Naive B cell (primary cell): Measurements from ENCODE around the gene PLD2. TPM values are rescaled to one million over a fixed set of nuclear protein-coding genes. Genes with fewer than 3 reads are reported as not detected.

Experiments
- ATAC-seq, 2 donors: fragments of 150-1000 bp; cut with Tn5 transposase; 2 replicates each; pipeline ENCODE4 v1.10.0; 2021; ENCODE audit warnings: low read depth in 2 of 2, mild to moderate bottlenecking in 2 of 2, moderate library complexity in 2 of 2
- DNase-seq: peaks from one replicate; pipeline ENCODE4 v3.0.0; 2022
- H3K27ac Mint-ChIP-seq, 6 donors: one replicate each; pipeline ENCODE4 v1.8.0; 2020 to 2022; ENCODE audit warnings: mild to moderate bottlenecking in 6 of 6, mixed read lengths in 6 of 6, moderate library complexity in 5 of 6, inconsistent platforms in 2 of 6
- H3K27me3 Mint-ChIP-seq, 3 donors: one replicate each; pipeline ENCODE4 v1.8.0; 2021 to 2022; ENCODE audit warnings: mixed read lengths in 3 of 3, mild to moderate bottlenecking in 1 of 3
- H3K36me3 Mint-ChIP-seq, 2 donors: one replicate each; pipeline ENCODE4 v1.8.0; 2020 to 2022; ENCODE audit warnings: mixed read lengths in 2 of 2, inconsistent platforms in 1 of 2, mild to moderate bottlenecking in 1 of 2
- H3K4me1 Mint-ChIP-seq, 3 donors: one replicate each; pipeline ENCODE4 v1.8.0; 2020 to 2022; ENCODE audit warnings: mixed read lengths in 3 of 3, inconsistent platforms in 1 of 3, mild to moderate bottlenecking in 1 of 3, moderate library complexity in 1 of 3
- H3K4me3 Mint-ChIP-seq, 8 donors: one replicate each; pipeline ENCODE4 v1.8.0; 2020 to 2022; ENCODE audit warnings: mild to moderate bottlenecking in 8 of 8, mixed read lengths in 8 of 8, moderate library complexity in 8 of 8, inconsistent platforms in 2 of 8
- H3K9me3 Mint-ChIP-seq, 7 donors: one replicate each; pipeline ENCODE4 v1.8.0; 2020 to 2022; ENCODE audit warnings: mixed read lengths in 7 of 7, mild to moderate bottlenecking in 5 of 7, inconsistent platforms in 2 of 7, moderate library complexity in 1 of 7
- polyA plus RNA-seq, 6 donors: library from polyadenylated mRNA; unstranded; fragments of 300-500 nt; fragmentation: Illumina TruSeq; gene quantifications; one replicate each; pipeline ENCODE4 v1.2.3, GENCODE V29; 2021; ENCODE audit warnings: low read depth in 6 of 6

Gene PLD2, protein sequence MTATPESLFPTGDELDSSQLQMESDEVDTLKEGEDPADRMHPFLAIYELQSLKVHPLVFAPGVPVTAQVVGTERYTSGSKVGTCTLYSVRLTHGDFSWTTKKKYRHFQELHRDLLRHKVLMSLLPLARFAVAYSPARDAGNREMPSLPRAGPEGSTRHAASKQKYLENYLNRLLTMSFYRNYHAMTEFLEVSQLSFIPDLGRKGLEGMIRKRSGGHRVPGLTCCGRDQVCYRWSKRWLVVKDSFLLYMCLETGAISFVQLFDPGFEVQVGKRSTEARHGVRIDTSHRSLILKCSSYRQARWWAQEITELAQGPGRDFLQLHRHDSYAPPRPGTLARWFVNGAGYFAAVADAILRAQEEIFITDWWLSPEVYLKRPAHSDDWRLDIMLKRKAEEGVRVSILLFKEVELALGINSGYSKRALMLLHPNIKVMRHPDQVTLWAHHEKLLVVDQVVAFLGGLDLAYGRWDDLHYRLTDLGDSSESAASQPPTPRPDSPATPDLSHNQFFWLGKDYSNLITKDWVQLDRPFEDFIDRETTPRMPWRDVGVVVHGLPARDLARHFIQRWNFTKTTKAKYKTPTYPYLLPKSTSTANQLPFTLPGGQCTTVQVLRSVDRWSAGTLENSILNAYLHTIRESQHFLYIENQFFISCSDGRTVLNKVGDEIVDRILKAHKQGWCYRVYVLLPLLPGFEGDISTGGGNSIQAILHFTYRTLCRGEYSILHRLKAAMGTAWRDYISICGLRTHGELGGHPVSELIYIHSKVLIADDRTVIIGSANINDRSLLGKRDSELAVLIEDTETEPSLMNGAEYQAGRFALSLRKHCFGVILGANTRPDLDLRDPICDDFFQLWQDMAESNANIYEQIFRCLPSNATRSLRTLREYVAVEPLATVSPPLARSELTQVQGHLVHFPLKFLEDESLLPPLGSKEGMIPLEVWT
- polyA plus RNA-seq, result 1 to 10 TPM in 5 of 6 donors, under 1 TPM in 1; 0.54 to 4.6 (median 3.7) TPM

DNA sequence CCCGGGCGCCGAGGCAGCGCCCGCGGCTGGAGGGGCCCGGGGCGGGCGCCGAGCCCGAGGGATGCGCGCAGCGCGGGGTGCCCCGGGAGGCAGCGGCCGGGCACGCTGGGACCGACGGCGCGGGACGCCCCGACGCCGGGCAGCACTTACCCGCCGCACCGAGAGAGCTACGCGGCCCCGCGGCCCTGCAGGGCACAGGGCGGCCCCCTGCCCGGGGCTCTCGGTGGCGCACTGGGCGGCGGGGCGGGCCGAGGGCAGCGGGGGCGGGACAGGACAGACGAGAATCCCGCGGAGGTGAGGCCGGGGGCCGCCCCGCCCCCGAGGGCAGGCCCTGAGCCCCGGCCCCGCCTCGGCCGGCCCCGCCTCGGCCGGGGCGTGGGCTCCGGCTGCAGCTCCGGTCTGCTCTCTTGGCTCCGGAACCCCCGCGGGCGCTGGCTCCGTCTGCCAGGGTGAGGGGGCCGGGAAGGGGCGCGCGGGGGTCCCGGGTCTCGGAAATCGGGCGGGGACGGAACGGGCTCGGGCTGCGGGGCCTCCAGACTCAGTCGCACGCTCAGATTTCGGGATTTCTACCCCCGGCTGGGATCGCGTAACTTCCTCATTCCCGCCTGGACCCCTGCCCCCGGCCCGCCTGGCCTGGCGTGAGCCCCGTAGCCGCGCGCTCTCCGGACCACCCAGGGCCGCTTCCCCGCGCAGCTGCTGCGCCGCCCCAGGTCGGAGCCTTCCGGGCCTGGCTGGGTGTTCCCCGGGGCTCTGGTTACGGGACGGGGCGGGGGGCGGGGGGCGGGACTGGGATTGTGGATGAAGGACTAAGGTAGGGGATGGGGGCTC lies at the start of gene PLD2:
Gene PLD2 (plus strand): TSS at position 376 of the 828 bp plus-strand sequence. CDS start 621 bp downstream, outside the sequence.
- no peaks in the 10 kb centered on the region for H3K27me3 Mint-ChIP-seq
- peak within 1 kb of the TSS in 4 of 6 donors; percentile 34 to 69 (median 55) for H3K27ac Mint-ChIP-seq
- H3K4me1 Mint-ChIP-seq, result peaks cover 19 to 23% (median 21%) of the 10 kb centered on the region in 3 donors
- H3K9me3 Mint-ChIP-seq, result no peaks in the 10 kb centered on the region
- H3K36me3 Mint-ChIP-seq, result peaks cover 5 to 7% of the 10 kb centered on the region in 2 donors
- DNase-seq (peak; percentile 87), ATAC-seq (peak; percentile 97 to 98)
- H3K4me3 Mint-ChIP-seq, result peak within 1 kb of the TSS; percentile 77 to 90 (median 86)

GRCh38 chr17:4759776-4760236 lies 47.1 kb upstream of the PLD2 start:
- Mint-ChIP-seq H3K36me3 (no peaks in the 10 kb centered on the region), H3K27ac (no peak overlapping the region), H3K4me3 (no peak overlapping the region), H3K9me3 (no peaks in the 10 kb centered on the region), H3K27me3 (peaks cover 8 to 24% (median 13%) of the 10 kb centered on the region in 3 donors), H3K4me1 (peaks cover 4 to 7% (median 6%) of the 10 kb centered on the region in 3 donors)
- DNase-seq (no peak), ATAC-seq (no peak)

DNA sequence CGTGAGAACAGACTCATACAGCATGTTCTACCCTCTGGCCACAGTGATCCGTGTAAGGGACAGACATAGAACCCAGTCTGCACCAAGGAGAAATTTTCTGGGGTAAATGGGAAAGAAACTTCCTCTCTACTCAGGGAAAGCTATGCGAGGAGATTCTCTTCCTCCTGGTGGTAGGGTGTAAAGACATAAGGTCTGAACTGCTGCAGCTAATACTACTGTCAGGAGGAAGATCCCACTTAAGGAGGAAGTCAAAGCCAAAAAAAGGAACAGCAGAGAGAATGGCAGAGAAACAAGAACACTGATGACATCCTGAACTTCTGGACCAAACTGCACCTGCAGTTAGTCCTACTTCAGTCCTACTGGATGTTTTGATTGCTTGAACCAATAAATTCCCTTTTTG lies 42.4 kb upstream of the PLD2 start:
- Mint-ChIP-seq H3K4me3 (no peak overlapping the region), H3K27ac (no peak overlapping the region), H3K4me1 (peaks cover 4 to 7% (median 6%) of the 10 kb centered on the region in 3 donors), H3K27me3 (peaks cover 7 to 18% (median 8%) of the 10 kb centered on the region in 3 donors), H3K9me3 (no peaks in the 10 kb centered on the region), H3K36me3 (no peaks in the 10 kb centered on the region)
- ATAC-seq (peak in 1 of 2 donors; percentile 28), DNase-seq (no peak)

DNA sequence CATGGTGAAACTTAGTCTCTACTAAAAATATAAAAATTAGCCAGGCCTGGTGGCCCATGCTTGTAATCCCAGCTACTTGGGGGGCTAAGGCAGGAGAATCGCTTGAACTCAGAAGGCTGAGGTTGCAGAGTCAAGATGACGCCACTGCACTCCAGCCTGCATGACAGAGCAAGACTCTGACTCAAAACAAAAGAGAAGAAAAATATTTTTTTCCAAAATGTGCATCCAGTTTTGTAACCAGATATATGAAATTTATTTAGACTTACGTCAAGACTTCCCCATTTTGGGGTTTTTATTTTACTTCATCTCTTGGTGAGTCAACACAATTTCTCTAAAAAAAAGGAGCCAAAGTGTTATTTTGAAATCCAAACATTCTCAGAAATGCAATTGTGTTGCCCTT lies 40.8 kb upstream of the PLD2 start:
- Mint-ChIP-seq H3K9me3 (no peaks in the 10 kb centered on the region), H3K36me3 (no peaks in the 10 kb centered on the region), H3K27ac (no peak overlapping the region), H3K27me3 (peaks cover 3 to 14% (median 8%) of the 10 kb centered on the region in 3 donors), H3K4me1 (peaks cover 4 to 7% (median 6%) of the 10 kb centered on the region in 3 donors), H3K4me3 (no peak overlapping the region)
- DNase-seq, result no peak
- ATAC-seq, result no peak

- H3K4me3 Mint-ChIP-seq, result no peak overlapping the region
- no peak for DNase-seq
- H3K36me3 Mint-ChIP-seq, result no peaks in the 10 kb centered on the region
- no peak overlapping the region for H3K27ac Mint-ChIP-seq
- peaks cover 5 to 7% (median 6%) of the 10 kb centered on the region in 3 donors for H3K4me1 Mint-ChIP-seq
- H3K9me3 Mint-ChIP-seq, result no peaks in the 10 kb centered on the region
- no peak for ATAC-seq
- H3K27me3 Mint-ChIP-seq, result peaks cover 4 to 14% (median 12%) of the 10 kb centered on the region in 3 donors
These were observed 40.2 kb upstream of the PLD2 start for GRCh38 chr17:4766723-4767122.

- ATAC-seq (no peak), DNase-seq (no peak)
- H3K4me1 Mint-ChIP-seq, result peaks cover 6 to 8% (median 8%) of the 10 kb centered on the region in 3 donors
- no peaks in the 10 kb centered on the region for H3K9me3 Mint-ChIP-seq
- H3K27me3 Mint-ChIP-seq, result peaks cover 7 to 18% (median 8%) of the 10 kb centered on the region in 3 donors
- no peak overlapping the region for H3K4me3 Mint-ChIP-seq
- no peak overlapping the region for H3K27ac Mint-ChIP-seq
- H3K36me3 Mint-ChIP-seq, result no peaks in the 10 kb centered on the region
These were observed 38.7 kb upstream of the PLD2 start for GRCh38 chr17:4768298-4768697.

GRCh38 chr17:4769628-4770027 lies 37.3 kb upstream of the PLD2 start:
- Mint-ChIP-seq H3K9me3 (no peaks in the 10 kb centered on the region), H3K36me3 (no peaks in the 10 kb centered on the region), H3K4me3 (no peak overlapping the region), H3K4me1 (peaks cover 5 to 12% (median 12%) of the 10 kb centered on the region in 3 donors), H3K27ac (no peak overlapping the region), H3K27me3 (peaks cover 10 to 24% (median 14%) of the 10 kb centered on the region in 3 donors)
- ATAC-seq, result no peak
- DNase-seq, result no peak

DNA sequence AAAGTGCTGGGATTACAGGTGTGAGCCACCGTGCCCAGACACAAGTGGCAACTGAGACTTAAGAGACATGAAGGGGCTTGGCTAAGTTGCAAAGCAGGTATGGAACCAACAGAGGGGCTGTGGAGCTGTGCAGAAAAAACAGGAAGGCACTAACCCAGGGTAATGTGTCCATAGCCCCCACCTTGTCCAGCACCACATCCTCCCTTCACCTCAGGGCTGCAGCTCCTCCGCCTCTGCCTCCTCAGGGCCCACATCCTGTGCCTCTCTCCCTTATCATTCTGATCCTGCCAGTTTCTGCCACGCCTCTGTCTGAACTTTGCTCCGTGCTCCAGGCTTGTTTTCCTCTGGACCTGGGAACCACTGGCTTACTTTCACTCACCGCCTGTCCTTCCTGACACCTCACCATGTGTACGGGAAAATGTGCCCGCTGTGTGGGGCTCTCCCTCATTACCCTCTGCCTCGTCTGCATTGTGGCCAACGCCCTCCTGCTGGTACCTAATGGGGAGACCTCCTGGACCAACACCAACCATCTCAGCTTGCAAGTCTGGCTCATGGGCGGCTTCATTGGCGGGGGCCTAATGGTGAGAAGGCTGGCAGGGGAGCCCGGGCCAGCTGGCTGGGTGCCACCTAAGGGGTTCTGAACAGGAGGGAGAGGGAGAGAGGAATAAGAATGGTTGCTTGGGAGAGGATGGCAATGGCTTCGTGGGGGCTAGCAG lies 35.3 kb upstream of the PLD2 start, which contains the start of gene TM4SF5:
Gene TM4SF5 (plus strand): TSS at position 368 of the 716 bp plus-strand sequence. CDS start 37 bp downstream, at position 405.
- no peak within 1 kb of the TSS for H3K27ac Mint-ChIP-seq

DNA sequence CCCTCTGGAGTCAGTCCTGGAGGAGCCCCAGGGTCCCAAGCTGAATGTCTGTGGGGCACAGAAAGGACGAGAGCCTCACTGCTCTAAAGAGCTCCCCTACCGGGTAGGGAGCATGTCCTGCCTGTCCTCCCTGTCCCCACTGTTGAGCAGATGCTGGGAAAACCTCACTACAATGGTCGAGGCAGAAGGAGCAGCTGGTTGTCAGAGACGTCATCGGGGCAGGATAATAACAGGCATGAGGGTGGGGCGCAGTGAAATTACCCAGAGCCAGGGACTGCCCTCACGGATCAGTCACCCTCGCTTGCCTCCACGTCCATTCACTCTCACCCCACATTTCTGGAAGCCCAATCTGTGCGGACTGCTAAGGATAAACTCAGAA lies 34.7 kb upstream of the PLD2 start:
- no peaks in the 10 kb centered on the region for H3K36me3 Mint-ChIP-seq
- peaks cover 14 to 24% (median 19%) of the 10 kb centered on the region in 3 donors for H3K27me3 Mint-ChIP-seq
- no peak for DNase-seq
- no peaks in the 10 kb centered on the region for H3K9me3 Mint-ChIP-seq
- H3K4me1 Mint-ChIP-seq, result peaks cover 4 to 15% (median 14%) of the 10 kb centered on the region in 3 donors
- ATAC-seq, result no peak
- H3K27ac Mint-ChIP-seq, result no peak overlapping the region
- no peak overlapping the region for H3K4me3 Mint-ChIP-seq

More for the DNA sequence above, 35.3 kb upstream of the PLD2 start, which contains the start of gene TM4SF5:
- Mint-ChIP-seq H3K4me3 (no peak within 1 kb of the TSS), H3K36me3 (no peaks in the 10 kb centered on the region), H3K9me3 (no peaks in the 10 kb centered on the region), H3K4me1 (peaks cover 4 to 15% (median 14%) of the 10 kb centered on the region in 3 donors), H3K27me3 (peaks cover 14 to 24% (median 17%) of the 10 kb centered on the region in 3 donors)
- no peak for ATAC-seq
- DNase-seq, result no peak

GRCh38 chr17:4777969-4778760 lies 28.8 kb upstream of the PLD2 start:
- peaks cover 0 to 4% (median 0%) of the 10 kb centered on the region in 7 donors for H3K9me3 Mint-ChIP-seq
- no peaks in the 10 kb centered on the region for H3K36me3 Mint-ChIP-seq
- DNase-seq (no peak), ATAC-seq (no peak)
- peaks cover 0 to 15% (median 13%) of the 10 kb centered on the region in 3 donors for H3K4me1 Mint-ChIP-seq
- peak overlapping the region in 1 of 6 donors; percentile 56 for H3K27ac Mint-ChIP-seq
- H3K27me3 Mint-ChIP-seq, result peaks cover 37 to 43% (median 42%) of the 10 kb centered on the region in 3 donors
- no peak overlapping the region for H3K4me3 Mint-ChIP-seq

- Mint-ChIP-seq H3K4me1 (peaks cover 0 to 6% (median 2%) of the 10 kb centered on the region in 3 donors), H3K36me3 (no peaks in the 10 kb centered on the region), H3K4me3 (peak overlapping the region in 1 of 8 donors; percentile 35), H3K27me3 (peaks cover 45 to 50% (median 46%) of the 10 kb centered on the region in 3 donors), H3K27ac (no peak overlapping the region), H3K9me3 (peaks cover 0 to 4% (median 0%) of the 10 kb centered on the region in 7 donors)
- ATAC-seq (no peak), DNase-seq (no peak)
These were observed 26.5 kb upstream of the PLD2 start for GRCh38 chr17:4780325-4780955.
